ENCODE data around the gene GPR149. TPM values are rescaled to one million over a fixed set of nuclear protein-coding genes. Genes with fewer than 3 reads are reported as not detected.

GPR149 gene
- not detected in 2 replicates for total RNA-seq

GRCh38 chr3:154430014-154430413 lies at the start of gene GPR149:
GPR149 (minus strand) TSS chr3:154430190; CDS start chr3:154429615, 575 bp downstream.

GRCh38 chr3:154323891-154324738 lies 105.9 kb downstream of the GPR149 start, which contains the start of gene DHX36:
DHX36 (minus strand) TSS chr3:154324487; CDS start chr3:154324416, 71 bp downstream.

Other genes starting within 250 kb of the GPR149 start
- 45.1 and 62.8 TPM in 2 replicates for gene DHX36, start 105.7 kb downstream of the GPR149 start, total RNA-seq